A673 (cell line): ENCODE results near the gene ANKS1B. TPM values are rescaled to one million over a fixed set of nuclear protein-coding genes. Genes with fewer than 3 reads are reported as not detected.

Source experiments
- BruUV-seq: library from RNA; stranded (reverse); fragments of 400-500 nt; replicated peaks from 2 replicates; lab custom pipeline; 2021; lab: Mats Ljungman, UMichigan
- CTCF ChIA-PET: fragments of 300-600 bp; sonication (Branson Sonifier 250); formaldehyde crosslinking; loops from one replicate; lab custom pipeline; 2022; ENCODE audit warnings: antibody characterized with exemption; lab: Charles Lee
- POLR2A ChIA-PET: fragments of 300-600 bp; sonication (Branson Sonifier 250); formaldehyde crosslinking; loops from one replicate; lab custom pipeline; 2022; ENCODE audit warnings: antibody characterized with exemption; ENCODE audit not compliant: low non-redundant PET; lab: Charles Lee
- DNase-seq: peaks from one replicate; pipeline ENCODE4 v3.0.0-alpha.2; 2015; ENCODE audit warnings: low spot score
- H3K27ac ChIP-seq: fragments of 200-600 bp; sonication (generic); 2 replicates; pipeline ENCODE4 v1.5.1; 2016; ENCODE audit warnings: mixed run types, low read depth, mild to moderate bottlenecking, mixed read lengths, antibody characterized with exemption, low read length; ENCODE audit not compliant: poor library complexity, severe bottlenecking
- H3K27me3 ChIP-seq: fragments of 200-600 bp; sonication (generic); replicated peaks from 2 replicates; pipeline ENCODE4 v1.6.1; 2017; ENCODE audit warnings: mixed run types, low read depth, mild to moderate bottlenecking, mixed read lengths, antibody characterized with exemption, low read length; ENCODE audit not compliant: insufficient read depth, poor library complexity
- H3K36me3 ChIP-seq: fragments of 200-600 bp; sonication (generic); 2 replicates; pipeline ENCODE4 v1.6.1; 2016; ENCODE audit warnings: mixed run types, mild to moderate bottlenecking, mixed read lengths, antibody characterized with exemption, low read length; ENCODE audit not compliant: insufficient read depth, poor library complexity, severe bottlenecking
- H3K4me1 ChIP-seq: fragments of 200-600 bp; sonication (generic); 2 replicates; pipeline ENCODE4 v1.6.1; 2017; ENCODE audit warnings: mixed run types, mild to moderate bottlenecking, mixed read lengths, antibody characterized with exemption, low read length; ENCODE audit not compliant: insufficient read depth, poor library complexity, severe bottlenecking
- H3K4me3 ChIP-seq: fragments of 200-600 bp; sonication (generic); 2 replicates; pipeline ENCODE4 v1.5.1; 2016; ENCODE audit warnings: low read depth, mixed run types, mild to moderate bottlenecking, mixed read lengths, low read length; ENCODE audit not compliant: poor library complexity, severe bottlenecking
- H3K9me3 ChIP-seq: fragments of 200-600 bp; sonication (generic); 2 replicates; pipeline ENCODE4 v1.6.1; 2016; ENCODE audit warnings: mixed run types, low read depth, mild to moderate bottlenecking, mixed read lengths, antibody characterized with exemption, low read length; ENCODE audit not compliant: poor library complexity, severe bottlenecking
- EZH2 ChIP-seq: fragments of 200-600 bp; sonication (generic); IDR thresholded peaks from 2 replicates; pipeline ENCODE4 v1.6.1; 2017; ENCODE audit warnings: borderline replicate concordance, low read depth, mild to moderate bottlenecking, mixed read lengths, antibody characterized with exemption, low read length; ENCODE audit not compliant: poor library complexity, severe bottlenecking
- intact Hi-C: fragments of 100-400 bp; cut with micrococcal nuclease; formaldehyde crosslinking; loops from one replicate; pipeline ENCODE4 v1.10.0; 2022; ENCODE audit not compliant: unreplicated experiment
- total RNA-seq: library from RNA; stranded (reverse); gene quantifications from 2 replicates; pipeline ENCODE4 v1.2.3, GENCODE V29; 2021
- TF ChIP-seq, protein P1 (sequence below): fragments of 300-800, 200-600 bp; sonication (generic); conservative IDR thresholded peaks from 2 replicates; pipeline ENCODE4 v1.5.1; 2017; ENCODE audit warnings: low read depth, mild to moderate bottlenecking, antibody characterized with exemption, low read length, moderate library complexity, mixed read lengths

Gene ANKS1B
- total RNA-seq, 1 experiment from 2014 or later = 0.99 TPM

DNA sequence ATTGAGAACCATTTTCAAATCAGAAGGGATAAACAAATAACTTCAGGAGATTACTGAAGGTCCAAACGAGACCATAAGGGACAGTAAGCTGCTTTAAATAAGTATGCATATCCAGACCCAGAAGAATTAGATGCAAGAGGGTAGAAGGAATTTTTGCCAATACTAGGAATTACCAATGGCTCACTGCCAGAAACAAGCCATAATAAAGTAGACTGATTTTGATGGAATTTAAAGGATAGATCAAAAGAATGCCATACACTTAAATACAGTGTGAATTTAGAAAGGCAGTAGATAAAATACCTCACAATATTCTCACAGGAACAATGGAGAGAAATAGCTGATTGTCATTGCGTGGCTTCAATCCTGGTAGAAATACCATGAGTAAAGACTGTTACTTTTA, 5.3 kb downstream of the ANKS1B start:
- H3K36me3 ChIP-seq = no peaks in the 10 kb centered on the region
- H3K27me3 ChIP-seq = peaks cover 49% of the 10 kb centered on the region
- POLR2A ChIA-PET = no interaction called here
- no peak for DNase-seq
- CTCF ChIA-PET = no interaction called here
- TF ChIP-seq EZH2 = no peak
- TF ChIP-seq, protein P1, sequence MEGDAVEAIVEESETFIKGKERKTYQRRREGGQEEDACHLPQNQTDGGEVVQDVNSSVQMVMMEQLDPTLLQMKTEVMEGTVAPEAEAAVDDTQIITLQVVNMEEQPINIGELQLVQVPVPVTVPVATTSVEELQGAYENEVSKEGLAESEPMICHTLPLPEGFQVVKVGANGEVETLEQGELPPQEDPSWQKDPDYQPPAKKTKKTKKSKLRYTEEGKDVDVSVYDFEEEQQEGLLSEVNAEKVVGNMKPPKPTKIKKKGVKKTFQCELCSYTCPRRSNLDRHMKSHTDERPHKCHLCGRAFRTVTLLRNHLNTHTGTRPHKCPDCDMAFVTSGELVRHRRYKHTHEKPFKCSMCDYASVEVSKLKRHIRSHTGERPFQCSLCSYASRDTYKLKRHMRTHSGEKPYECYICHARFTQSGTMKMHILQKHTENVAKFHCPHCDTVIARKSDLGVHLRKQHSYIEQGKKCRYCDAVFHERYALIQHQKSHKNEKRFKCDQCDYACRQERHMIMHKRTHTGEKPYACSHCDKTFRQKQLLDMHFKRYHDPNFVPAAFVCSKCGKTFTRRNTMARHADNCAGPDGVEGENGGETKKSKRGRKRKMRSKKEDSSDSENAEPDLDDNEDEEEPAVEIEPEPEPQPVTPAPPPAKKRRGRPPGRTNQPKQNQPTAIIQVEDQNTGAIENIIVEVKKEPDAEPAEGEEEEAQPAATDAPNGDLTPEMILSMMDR = no peak
- no peak overlapping the region for H3K27ac ChIP-seq
- no TSS peak for BruUV-seq
- H3K4me1 ChIP-seq = no peaks in the 10 kb centered on the region
- intact Hi-C loops = no loop called here
- H3K9me3 ChIP-seq = no peaks in the 10 kb centered on the region
- no peak overlapping the region for H3K4me3 ChIP-seq

DNA sequence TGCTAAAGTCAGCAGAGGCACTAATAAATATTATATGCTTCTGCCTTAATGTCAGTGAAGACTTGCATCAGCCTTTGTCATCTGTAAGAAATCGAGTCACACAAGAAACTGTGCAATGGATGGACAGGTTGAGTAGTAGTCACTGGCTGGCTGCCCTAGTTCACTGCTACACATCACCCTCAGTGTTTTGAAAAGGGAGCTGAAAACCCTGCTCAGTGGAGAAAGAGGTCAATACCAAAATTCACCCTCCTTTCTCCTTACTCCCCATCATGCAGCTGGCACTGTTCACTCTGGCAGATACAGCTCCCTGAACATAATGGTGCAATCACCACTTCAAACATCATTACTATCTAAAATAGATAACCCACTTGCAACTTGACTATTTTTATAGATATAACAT, 6.6 kb downstream of the ANKS1B start:
- H3K4me1 ChIP-seq = no peaks in the 10 kb centered on the region
- TF ChIP-seq EZH2 = no peak
- TF ChIP-seq, protein P1 = no peak
- ChIA-PET CTCF (no interaction called here), POLR2A (no interaction called here)
- intact Hi-C loops = no loop called here
- H3K27ac ChIP-seq = no peak overlapping the region
- no peaks in the 10 kb centered on the region for H3K9me3 ChIP-seq
- no peak overlapping the region for H3K4me3 ChIP-seq
- no TSS peak for BruUV-seq
- peaks cover 37% of the 10 kb centered on the region for H3K27me3 ChIP-seq
- no peak for DNase-seq
- no peaks in the 10 kb centered on the region for H3K36me3 ChIP-seq

DNA sequence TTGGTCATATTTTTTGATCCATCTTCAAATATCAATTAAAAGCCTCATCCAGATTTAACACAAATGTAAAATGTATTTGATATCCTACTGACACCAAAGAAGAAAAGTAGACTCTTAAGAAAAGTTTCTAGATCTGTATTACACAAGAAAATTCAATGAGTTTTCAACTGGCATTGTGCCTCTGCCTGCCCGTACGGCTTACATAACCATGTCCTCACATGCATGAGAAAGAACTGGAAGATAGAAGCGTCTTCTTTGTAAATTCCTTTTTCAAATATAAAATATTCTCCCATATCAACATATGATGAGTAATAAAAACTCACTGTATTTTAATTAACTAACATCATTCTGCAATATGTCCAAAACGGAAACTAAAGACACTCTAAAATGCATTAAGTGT, 7.2 kb downstream of the ANKS1B start:
- intact Hi-C loops = no loop called here
- Histone ChIP-seq H3K27me3 (peaks cover 31% of the 10 kb centered on the region), H3K27ac (no peak overlapping the region), H3K4me1 (no peaks in the 10 kb centered on the region), H3K36me3 (no peaks in the 10 kb centered on the region), H3K4me3 (no peak overlapping the region), H3K9me3 (no peaks in the 10 kb centered on the region)
- TF ChIP-seq, protein P1 = no peak
- TF ChIP-seq EZH2 = no peak
- ChIA-PET CTCF (no interaction called here), POLR2A (no interaction called here)
- no TSS peak for BruUV-seq
- no peak for DNase-seq
